GM12878 (cell line): Measurements from ENCODE around the gene RHBDF2. TPM values are rescaled to one million over a fixed set of nuclear protein-coding genes. Genes with fewer than 3 reads are reported as not detected.

Experiments
- ATAC-seq: fragments of 200-7000 bp; cut with Tn5 transposase; 3 replicates; pipeline ENCODE4 v1.9.1; 2020; ENCODE audit warnings: mild to moderate bottlenecking, moderate library complexity
- BruUV-seq: library from RNA; stranded (reverse); fragments of 400-500 nt; replicated peaks from 2 replicates; lab custom pipeline; 2021; lab: Mats Ljungman, UMichigan
- CTCF ChIA-PET: fragments of 300-600 bp; sonication (Branson Sonifier 250); formaldehyde crosslinking; extraction: SDS; loops from one replicate; lab custom pipeline; 2021; ENCODE audit warnings: inconsistent platforms; lab: Yijun Ruan, JAX
- POLR2A ChIA-PET: fragments of 350-600 bp; formaldehyde crosslinking; extraction: SDS; loops from one replicate; lab custom pipeline; 2021; ENCODE audit warnings: inconsistent platforms; lab: Charles Lee
- RAD21 ChIA-PET: fragments of 300-600 bp; sonication (Branson Sonifier 250); formaldehyde crosslinking; loops from one replicate; lab custom pipeline; 2023; ENCODE audit warnings: antibody characterized with exemption; ENCODE audit not compliant: unreplicated experiment; lab: Charles Lee
- SMC1A ChIA-PET: fragments of 300-600 bp; sonication (Branson Sonifier 250); formaldehyde crosslinking; loops from one replicate; lab custom pipeline; 2023; ENCODE audit not compliant: unreplicated experiment, uncharacterized antibody; lab: Charles Lee
- DNase-seq: peaks from one replicate; pipeline ENCODE4 v3.0.0-alpha.2; 2011; ENCODE audit warnings: low read depth, low spot score
- FAIRE-seq: peaks from 3 replicates; lab custom pipeline; 2011; peaks lifted over from hg19 to GRCh38; lab: Jason Lieb, UNC
- H2AFZ ChIP-seq: 2 replicates; pipeline ENCODE4 v1.6.0; 2011; ENCODE audit warnings: low read depth, low read length, control low read depth; ENCODE audit not compliant: control insufficient read depth
- H3K27ac ChIP-seq: 2 replicates; pipeline ENCODE4 v1.5.1; 2011; ENCODE audit warnings: control low read depth; ENCODE audit not compliant: control insufficient read depth, insufficient read depth
- H3K27me3 ChIP-seq, 2 experiments: replicated peaks in 1 of 2; 2 replicates each; pipeline versions ENCODE4 v1.6.0 to v1.6.1; 2011; ENCODE audit warnings: low read length in 1 of 2; ENCODE audit not compliant: control insufficient read depth in 2 of 2, insufficient read depth in 2 of 2
- H3K36me3 ChIP-seq, 2 experiments: 2 replicates each; pipeline ENCODE4 v1.5.1; 2011; ENCODE audit warnings: low read length in 1 of 2; ENCODE audit not compliant: control insufficient read depth in 2 of 2, insufficient read depth in 2 of 2
- H3K4me1 ChIP-seq: 2 replicates; pipeline ENCODE4 v1.6.1; 2011; ENCODE audit warnings: mild to moderate bottlenecking, low read length, moderate library complexity, mixed read lengths; ENCODE audit not compliant: control insufficient read depth, insufficient read depth
- H3K4me2 ChIP-seq: 2 replicates; pipeline ENCODE4 v1.6.0; 2011; ENCODE audit warnings: control low read depth; ENCODE audit not compliant: control insufficient read depth, insufficient read depth
- H3K4me3 ChIP-seq: fragments of 200-600 bp; sonication (generic); 2 replicates; pipeline ENCODE4 v1.5.1; 2016
- H3K79me2 ChIP-seq: 2 replicates; pipeline ENCODE4 v1.6.0; 2011; ENCODE audit warnings: low read length; ENCODE audit not compliant: control insufficient read depth, insufficient read depth
- H3K9ac ChIP-seq: 2 replicates; pipeline ENCODE4 v1.8.0; 2011; ENCODE audit warnings: low read length, control low read depth, mixed read lengths; ENCODE audit not compliant: control insufficient read depth, insufficient read depth
- H3K9me3 ChIP-seq: replicated peaks from 3 replicates; pipeline ENCODE4 v1.5.1; 2011; ENCODE audit warnings: mild to moderate bottlenecking, low read length; ENCODE audit not compliant: control insufficient read depth, insufficient read depth
- H4K20me1 ChIP-seq: 2 replicates; pipeline ENCODE4 v1.6.0; 2011; ENCODE audit not compliant: control insufficient read depth, insufficient read depth
- BACH1 ChIP-seq: fragments of 450-650 bp; IDR thresholded peaks from 2 replicates; pipeline ENCODE4 v1.6.1; 2017; ENCODE audit warnings: mild to moderate bottlenecking, borderline replicate concordance
- JUNB ChIP-seq: IDR thresholded peaks from 2 replicates; pipeline ENCODE4 v1.6.1; 2016; ENCODE audit warnings: antibody characterized with exemption, mild to moderate bottlenecking
- MYC ChIP-seq: IDR thresholded peaks from 2 replicates; pipeline ENCODE4 v1.6.1; 2011; ENCODE audit warnings: mild to moderate bottlenecking, low read length, moderate library complexity, inconsistent platforms; ENCODE audit not compliant: insufficient read depth, insufficient replicate concordance, insufficient read length, severe bottlenecking
- NBN ChIP-seq: fragments of 450-650 bp; IDR thresholded peaks from 2 replicates; pipeline ENCODE4 v1.6.1; 2016
- NFIC ChIP-seq: IDR thresholded peaks from 2 replicates; pipeline ENCODE4 v1.6.1; 2012; ENCODE audit warnings: low read depth, mild to moderate bottlenecking, inconsistent platforms, low read length, moderate library complexity
- POLR2A ChIP-seq: IDR thresholded peaks from 2 replicates; pipeline ENCODE4 v1.6.1; 2011; ENCODE audit warnings: low read depth, mild to moderate bottlenecking, low read length
- POLR2AphosphoS5 ChIP-seq: IDR thresholded peaks from 2 replicates; pipeline ENCODE4 v1.6.1; 2011; ENCODE audit warnings: mild to moderate bottlenecking, low read length, inconsistent platforms
- RCOR1 ChIP-seq: conservative IDR thresholded peaks from 2 replicates; pipeline ENCODE4 v1.6.1; 2012; ENCODE audit warnings: low read depth, low read length, improper control_type of control experiment
- RFX5 ChIP-seq: IDR thresholded peaks from 2 replicates; pipeline ENCODE4 v1.6.1; 2011; ENCODE audit warnings: low read depth, low read length, improper control_type of control experiment
- RUNX3 ChIP-seq: IDR thresholded peaks from 2 replicates; pipeline ENCODE4 v1.6.1; 2012; ENCODE audit warnings: low read length, inconsistent platforms
- SMC3 ChIP-seq: IDR thresholded peaks from 2 replicates; pipeline ENCODE4 v1.6.1; 2011; ENCODE audit warnings: low read length, improper control_type of control experiment, borderline replicate concordance
- TCF12 ChIP-seq: IDR thresholded peaks from 2 replicates; pipeline ENCODE4 v1.6.1; 2011; ENCODE audit warnings: low read depth, mild to moderate bottlenecking, low read length
- YY1 ChIP-seq: IDR thresholded peaks from 2 replicates; pipeline ENCODE4 v1.6.1; 2011; ENCODE audit warnings: low read depth, mild to moderate bottlenecking, low read length
- ZNF207 ChIP-seq: fragments of 450-650 bp; IDR thresholded peaks from 2 replicates; pipeline ENCODE4 v1.6.1; 2014; ENCODE audit warnings: antibody characterized with exemption, mild to moderate bottlenecking, borderline replicate concordance
- WGBS: methylation state at CpG from one replicate; pipeline ENCODE4 v1.1.6; 2016; ENCODE audit warnings: low lambda C conversion rate; ENCODE audit not compliant: insufficient replicate concordance, insufficient coverage; ENCODE audit errors: missing lambda C conversion rate; 5-methylcytosine and 5-hydroxymethylcytosine counted together
- in situ Hi-C: fragments of 300-500 bp; cut with MboI; formaldehyde crosslinking; loops from 9 replicates; pipeline ENCODE4 v1.14.3; 2018; ENCODE audit warnings: mixed read lengths
- intact Hi-C: fragments of 100-400 bp; cut with micrococcal nuclease; formaldehyde crosslinking; loops from one replicate; pipeline ENCODE4 v1.14.2; 2022; ENCODE audit not compliant: unreplicated experiment
- polyA plus RNA-seq, 11 experiments: library from polyadenylated mRNA; depleted of rRNA in 4 of 11; unstranded in 6 of 11; stranded (reverse) in 5 of 11; fragments of >200 nt; fragmentation: Nextera tagmentation in 4 of 11; fragmentation: Illumina TruSeq in 1 of 11; extraction: Ambion mirVana in 4 of 11; extraction: Trizol in 1 of 11; gene quantifications; 1 replicate in 1 of 11; 2 replicates in 10 of 11; pipeline versions ENCODE4 v1.2.1 to v1.2.3, GENCODE V29; 2011 to 2016; ENCODE audit warnings: inconsistent platforms in 2 of 11, missing spikeins in 2 of 11, low read depth in 1 of 11
- total RNA-seq, 4 experiments: library from RNA; depleted of rRNA in 3 of 4; stranded (reverse); fragments of >200 nt in 3 of 4; fragmentation: Illumina TruSeq in 1 of 4; extraction: Trizol in 1 of 4; gene quantifications; 2 replicates each; pipeline versions ENCODE4 v1.2.1 to v1.2.3, GENCODE V29; 2013 to 2021
- TF ChIP-seq, protein P1 (sequence below): IDR thresholded peaks from 2 replicates; pipeline ENCODE4 v1.6.1; 2011; ENCODE audit warnings: low read depth, low read length, improper control_type of control experiment, borderline replicate concordance
- TF ChIP-seq, protein P2 (sequence below), 3 experiments: IDR thresholded peaks in 2 of 3; conservative IDR thresholded peaks in 1 of 3; 2 replicates each; pipeline ENCODE4 v1.5.1; 2011; ENCODE audit warnings: low read depth in 3 of 3, low read length in 3 of 3, mild to moderate bottlenecking in 3 of 3, control low read depth in 2 of 3, moderate library complexity in 2 of 3, inconsistent platforms in 1 of 3, mixed read lengths in 1 of 3; ENCODE audit not compliant: control insufficient read depth in 2 of 3, insufficient read depth in 1 of 3; ENCODE audit errors: extremely low read depth in 1 of 3

Gene RHBDF2
- total and polyA plus RNA-seq, 10 of the 15 experiments (the other 5 are each of a cell fraction or from before 2014, with no cell fraction given), result 0.97 to 43.0 (median 18.7) TPM

DNA sequence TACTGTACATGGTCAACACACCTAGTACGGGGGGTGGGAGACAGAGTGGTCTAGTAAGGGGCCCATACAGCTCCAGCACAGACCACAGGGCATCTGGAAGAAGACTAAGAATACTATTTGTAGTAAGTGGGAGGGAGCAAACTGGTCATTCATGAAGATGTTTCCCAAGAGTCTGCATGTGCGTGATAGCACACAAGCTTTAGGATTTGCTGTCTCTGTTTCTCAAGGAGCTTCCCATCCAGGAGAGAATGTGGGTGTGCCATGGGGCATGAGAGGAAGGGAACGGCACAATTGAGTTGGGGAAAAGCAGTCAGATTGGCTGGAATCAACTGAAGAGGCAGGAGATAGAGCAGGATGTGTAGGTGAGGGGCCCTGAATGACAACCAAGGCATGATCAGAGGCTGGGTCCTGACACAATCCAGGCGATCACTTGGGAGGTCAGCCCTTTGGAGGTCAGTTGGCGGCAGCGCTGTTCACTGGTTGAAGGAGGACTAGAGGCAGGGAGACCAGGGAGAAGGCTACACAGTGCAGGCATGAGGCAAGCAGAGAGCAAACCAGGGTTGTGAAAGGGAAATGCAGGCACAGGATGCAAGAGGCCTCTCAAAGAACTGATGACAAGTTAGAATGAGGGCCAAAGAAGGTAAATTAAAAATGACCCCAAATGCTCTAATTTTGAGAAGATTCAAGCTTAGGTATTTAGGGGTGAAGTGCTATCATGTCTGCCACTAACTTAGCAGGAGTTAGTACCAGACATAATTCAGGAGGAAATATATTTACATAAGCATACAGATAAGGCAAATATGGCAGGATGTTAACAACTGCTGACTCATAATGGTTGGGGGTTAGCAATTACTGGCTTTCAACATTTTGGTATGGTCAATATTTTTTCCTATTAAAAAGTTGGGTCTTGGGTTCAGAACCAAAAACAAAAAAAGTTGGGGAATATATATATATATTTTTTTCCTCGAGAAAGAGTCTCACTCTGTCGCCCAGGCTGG lies 58.6 kb downstream of the RHBDF2 start:
- peaks cover 0 to 8% of the 10 kb centered on the region in 2 experiments; a peak in 2 of 4 replicates for H3K36me3 ChIP-seq
- H3K9me3 ChIP-seq, result no peaks in the 10 kb centered on the region
- ATAC-seq, result peak; percentile 29; the same call in 2 of the 3 replicates
- 75% methylated on average over 8 of the region's 8 CpGs for WGBS
- peak; percentile 54 for FAIRE-seq
- ChIA-PET CTCF (interaction anchor here (0.7 to 1.6 kb wide), 4 partner anchors 7 to 138 kb away, joined by 3 to 6 read pairs (median 5); no protein-coding TSS in a partner anchor), SMC1A (interaction anchor here (0.6 to 2.8 kb wide), 5 partner anchors 9 to 32 kb away, joined by 3 to 12 read pairs (median 4); no protein-coding TSS in a partner anchor)
- no peak for DNase-seq
- no TSS peak for BruUV-seq
- H3K79me2 ChIP-seq, result peaks cover 83% of the 10 kb centered on the region
- peak overlapping the region; percentile 41 for H3K27ac ChIP-seq
- H3K27me3 ChIP-seq, result no peaks in the 10 kb centered on the region
- TF ChIP-seq RCOR1 (no peak), ZNF207 (no peak), NFIC (no peak), TCF12 (no peak), POLR2AphosphoS5 (no peak), MYC (no peak), JUNB (peak; percentile 59), NBN (no peak), BACH1 (no peak), POLR2A (no peak), YY1 (no peak), RUNX3 (peak; percentile 23; the same call in 1 of the 2 replicates), RFX5 (no peak), SMC3 (no peak)
- TF ChIP-seq, protein P1, sequence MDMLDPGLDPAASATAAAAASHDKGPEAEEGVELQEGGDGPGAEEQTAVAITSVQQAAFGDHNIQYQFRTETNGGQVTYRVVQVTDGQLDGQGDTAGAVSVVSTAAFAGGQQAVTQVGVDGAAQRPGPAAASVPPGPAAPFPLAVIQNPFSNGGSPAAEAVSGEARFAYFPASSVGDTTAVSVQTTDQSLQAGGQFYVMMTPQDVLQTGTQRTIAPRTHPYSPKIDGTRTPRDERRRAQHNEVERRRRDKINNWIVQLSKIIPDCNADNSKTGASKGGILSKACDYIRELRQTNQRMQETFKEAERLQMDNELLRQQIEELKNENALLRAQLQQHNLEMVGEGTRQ, result no peak
- TF ChIP-seq, protein P2, sequence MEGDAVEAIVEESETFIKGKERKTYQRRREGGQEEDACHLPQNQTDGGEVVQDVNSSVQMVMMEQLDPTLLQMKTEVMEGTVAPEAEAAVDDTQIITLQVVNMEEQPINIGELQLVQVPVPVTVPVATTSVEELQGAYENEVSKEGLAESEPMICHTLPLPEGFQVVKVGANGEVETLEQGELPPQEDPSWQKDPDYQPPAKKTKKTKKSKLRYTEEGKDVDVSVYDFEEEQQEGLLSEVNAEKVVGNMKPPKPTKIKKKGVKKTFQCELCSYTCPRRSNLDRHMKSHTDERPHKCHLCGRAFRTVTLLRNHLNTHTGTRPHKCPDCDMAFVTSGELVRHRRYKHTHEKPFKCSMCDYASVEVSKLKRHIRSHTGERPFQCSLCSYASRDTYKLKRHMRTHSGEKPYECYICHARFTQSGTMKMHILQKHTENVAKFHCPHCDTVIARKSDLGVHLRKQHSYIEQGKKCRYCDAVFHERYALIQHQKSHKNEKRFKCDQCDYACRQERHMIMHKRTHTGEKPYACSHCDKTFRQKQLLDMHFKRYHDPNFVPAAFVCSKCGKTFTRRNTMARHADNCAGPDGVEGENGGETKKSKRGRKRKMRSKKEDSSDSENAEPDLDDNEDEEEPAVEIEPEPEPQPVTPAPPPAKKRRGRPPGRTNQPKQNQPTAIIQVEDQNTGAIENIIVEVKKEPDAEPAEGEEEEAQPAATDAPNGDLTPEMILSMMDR (IDR thresholded peaks at IDR 0.05 in 2 of 3, conservative IDR thresholded peaks at IDR 0.05 in 1 of 3; ENCODE audit: control insufficient read depth in 2 of 3, extremely low read depth in 1 of 3, insufficient read depth in 1 of 3, low read depth in 3 of 3, low read length in 3 of 3), result no peak
- TF ChIP-seq, all 136 proteins: peak for 2
- H2AFZ ChIP-seq, result no peak overlapping the region
- no peak overlapping the region for H3K4me3 ChIP-seq
- no peaks in the 10 kb centered on the region for H4K20me1 ChIP-seq
- no peak overlapping the region for H3K9ac ChIP-seq
- ChIA-PET POLR2A (interaction anchor here (0.6 kb wide), 1 partner anchor 137 kb away, joined by 6 read pairs; no protein-coding TSS in a partner anchor), RAD21 (interaction anchor here (1.0 kb wide), 1 partner anchor 16 kb away, joined by 3 read pairs; no protein-coding TSS in a partner anchor)
- in situ Hi-C loops, result no loop called here
- intact Hi-C loops, result no loop called here
- H3K4me2 ChIP-seq, result no peak overlapping the region
- H3K4me1 ChIP-seq, result peaks cover 62% of the 10 kb centered on the region
